Measurements from ENCODE around the gene C4A.
"Not testable (repeated sequence)": the region's sequence is repeated elsewhere in the genome, so short reads cannot be mapped to it uniquely, and the experiment has no call there.

DNA sequence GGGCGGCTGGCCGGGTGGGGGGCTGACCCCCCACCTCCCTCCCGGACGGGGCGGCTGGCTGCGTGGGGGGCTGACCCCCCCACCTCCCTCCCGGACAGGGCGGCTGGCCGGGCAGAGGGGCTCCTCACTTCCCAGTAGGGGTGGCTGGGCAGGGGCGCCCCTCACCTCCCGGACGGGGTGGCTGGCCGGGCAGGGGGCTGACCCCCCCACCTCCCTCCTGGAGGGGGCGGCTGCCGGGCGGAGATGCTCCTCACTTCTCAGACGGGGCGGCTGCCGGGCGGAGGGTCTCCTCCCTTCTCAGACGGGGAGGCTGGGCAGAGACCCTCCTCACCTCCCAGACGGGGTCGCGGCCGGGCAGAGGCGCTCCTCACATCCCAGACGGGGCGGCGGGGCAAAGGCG, 5.8 kb upstream of the C4A start:
- TF ChIP-seq POLR2A (IDR thresholded peaks at IDR 0.05); POLR2AphosphoS5 (IDR thresholded peaks at IDR 0.05; ENCODE audit: insufficient read depth in 1 of 2, low read depth in 1 of 2): not testable (repeated sequence)
- TF ChIP-seq, protein P1, sequence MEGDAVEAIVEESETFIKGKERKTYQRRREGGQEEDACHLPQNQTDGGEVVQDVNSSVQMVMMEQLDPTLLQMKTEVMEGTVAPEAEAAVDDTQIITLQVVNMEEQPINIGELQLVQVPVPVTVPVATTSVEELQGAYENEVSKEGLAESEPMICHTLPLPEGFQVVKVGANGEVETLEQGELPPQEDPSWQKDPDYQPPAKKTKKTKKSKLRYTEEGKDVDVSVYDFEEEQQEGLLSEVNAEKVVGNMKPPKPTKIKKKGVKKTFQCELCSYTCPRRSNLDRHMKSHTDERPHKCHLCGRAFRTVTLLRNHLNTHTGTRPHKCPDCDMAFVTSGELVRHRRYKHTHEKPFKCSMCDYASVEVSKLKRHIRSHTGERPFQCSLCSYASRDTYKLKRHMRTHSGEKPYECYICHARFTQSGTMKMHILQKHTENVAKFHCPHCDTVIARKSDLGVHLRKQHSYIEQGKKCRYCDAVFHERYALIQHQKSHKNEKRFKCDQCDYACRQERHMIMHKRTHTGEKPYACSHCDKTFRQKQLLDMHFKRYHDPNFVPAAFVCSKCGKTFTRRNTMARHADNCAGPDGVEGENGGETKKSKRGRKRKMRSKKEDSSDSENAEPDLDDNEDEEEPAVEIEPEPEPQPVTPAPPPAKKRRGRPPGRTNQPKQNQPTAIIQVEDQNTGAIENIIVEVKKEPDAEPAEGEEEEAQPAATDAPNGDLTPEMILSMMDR (IDR thresholded peaks at IDR 0.05), result not testable (repeated sequence)
